CD4-positive, alpha-beta T cell treated with Interleukin-15 for 4 hours (primary cell): ENCODE measurements around the gene AUNIP.

ENCODE experiments used
- DNase-seq: peaks from one replicate; pipeline ENCODE4 v3.0.0-alpha.2; 2020; ENCODE audit warnings: low spot score

The AUNIP gene

GRCh38 chr1:25858906-25859789 lies at the start of gene AUNIP:
Gene AUNIP (minus strand): TSS chr1:25859457. CDS start chr1:25859357, 100 bp downstream.
- peak; percentile 86 for DNase-seq

GRCh38 chr1:25909040-25909439 lies 49.8 kb upstream of the AUNIP start:
- no peak for DNase-seq

GRCh38 chr1:25908161-25908560 lies 48.9 kb upstream of the AUNIP start:
- DNase-seq: no peak

GRCh38 chr1:25907601-25908000 lies 48.3 kb upstream of the AUNIP start:
- DNase-seq: no peak

GRCh38 chr1:25906644-25907300 lies 47.5 kb upstream of the AUNIP start:
- DNase-seq: peak; percentile 6

GRCh38 chr1:25905680-25906643 lies 46.7 kb upstream of the AUNIP start, which contains the start of gene STMN1:
Gene STMN1 (minus strand): TSS chr1:25906419. CDS start chr1:25904676, 1,743 bp downstream.
- peak; percentile 88 for DNase-seq

- DNase-seq: peak; percentile 91
Observed at GRCh38 chr1:25904943-25905679, 45.9 kb upstream of the AUNIP start.

- DNase-seq: no peak
Observed at GRCh38 chr1:25903986-25904385, 44.7 kb upstream of the AUNIP start.

GRCh38 chr1:25902462-25902861 lies 43.2 kb upstream of the AUNIP start:
- no peak for DNase-seq

- no peak for DNase-seq
Observed at GRCh38 chr1:25900219-25900618, 41.0 kb upstream of the AUNIP start.

- DNase-seq: no peak
Observed at GRCh38 chr1:25899792-25900191, 40.5 kb upstream of the AUNIP start.

GRCh38 chr1:25898223-25899015 lies 39.2 kb upstream of the AUNIP start:
- no peak for DNase-seq

GRCh38 chr1:25897754-25898153 lies 38.5 kb upstream of the AUNIP start:
- no peak for DNase-seq

GRCh38 chr1:25896266-25896665 lies 37.0 kb upstream of the AUNIP start:
- no peak for DNase-seq

- peak; percentile 93 for DNase-seq
Observed at GRCh38 chr1:25895365-25895990, 36.2 kb upstream of the AUNIP start.

GRCh38 chr1:25893116-25893515 lies 33.9 kb upstream of the AUNIP start:
- no peak for DNase-seq

GRCh38 chr1:25891606-25892005 lies 32.3 kb upstream of the AUNIP start:
- no peak for DNase-seq

- no peak for DNase-seq
Observed at GRCh38 chr1:25890239-25891034, 31.2 kb upstream of the AUNIP start.

- no peak for DNase-seq
Observed at GRCh38 chr1:25889470-25889869, 30.2 kb upstream of the AUNIP start.
